ENCODE data around the gene TRIM28. TPM values are rescaled to one million over a fixed set of nuclear protein-coding genes. Genes with fewer than 3 reads are reported as not detected.
A peak's percentile ranks its signal among the peaks of the same experiment; 100 is the strongest.

TRIM28 gene
- polyA plus RNA-seq, 3 donors: 16.2 to 234 (median 35.0) TPM

- H3K36me3 ChIP-seq (replicated peaks in 1 of 2; ENCODE audit: control insufficient read depth in 1 of 2, insufficient read depth in 2 of 2, low read length in 2 of 2): peaks cover 5 to 8% of the 10 kb centered on the region in 2 donors
- Mint-ChIP-seq H3K36me3 (peaks cover 17 to 19% of the 10 kb centered on the region in 2 donors), H3K9me3 (peaks cover 0 to 17% (median 8%) of the 10 kb centered on the region in 7 donors), H3K27ac (no peak overlapping the region), H3K4me3 (peak overlapping the region; percentile 16 to 84), H3K4me1 (peaks cover 53% of the 10 kb centered on the region), H3K27me3 (ENCODE audit: low read depth in 3 of 3) (peaks cover 39 to 45% (median 39%) of the 10 kb centered on the region in 3 donors)
- no peak for TF ChIP-seq CTCF (IDR thresholded peaks at IDR 0.05)
- H3K9me3 ChIP-seq (replicated peaks in 1 of 2; ENCODE audit: control insufficient read depth in 1 of 2, insufficient read depth in 1 of 2, low read length in 2 of 2): peaks cover 0 to 13% of the 10 kb centered on the region in 2 donors
- intact Hi-C loops (cut with micrococcal nuclease): loop anchor here in 1 of 2 donors (1.0 kb wide), 1 partner anchor 10 kb away; no protein-coding TSS in a partner anchor
- H3K4me1 ChIP-seq (ENCODE audit: control insufficient read depth in 1 of 2, insufficient read depth in 2 of 2, low read length in 2 of 2): peaks cover 49 to 53% of the 10 kb centered on the region in 2 donors
- H3K4me2 ChIP-seq (replicated peaks; ENCODE audit: extremely low read depth, low read length, poor library complexity, severe bottlenecking): no peak overlapping the region
- peak in 1 of 3 donors; percentile 5 for DNase-seq
- 77% methylated on average over 11 of the region's 16 CpGs for WGBS (ENCODE audit: insufficient coverage)
- no peak overlapping the region for H3K9ac ChIP-seq (ENCODE audit: insufficient read depth, low read length, poor library complexity, severe bottlenecking)
- peaks cover 15% of the 10 kb centered on the region for H3K79me2 ChIP-seq (ENCODE audit: insufficient read depth, low read length)
- no peak overlapping the region for H2AFZ ChIP-seq (ENCODE audit: insufficient read depth, low read depth, low read length, poor library complexity, severe bottlenecking)
- H4K20me1 ChIP-seq (ENCODE audit: insufficient read depth, low read length): peaks cover 14% of the 10 kb centered on the region
- peaks cover 23 to 39% of the 10 kb centered on the region in 2 donors for H3K27me3 ChIP-seq (ENCODE audit: control insufficient read depth in 2 of 2, insufficient read depth in 2 of 2, low read length in 2 of 2)
- no peak overlapping the region for H3K27ac ChIP-seq (ENCODE audit: low read depth in 1 of 2, low read length in 2 of 2)
- no peak overlapping the region for H3K4me3 ChIP-seq (replicated peaks in 1 of 3; ENCODE audit: low read depth in 2 of 3, low read length in 3 of 3)
Measured at GRCh38 chr19:58561373-58562121, 17.7 kb downstream of the TRIM28 start.

GRCh38 chr19:58562122-58563033, 18.5 kb downstream of the TRIM28 start:
- intact Hi-C loops (cut with micrococcal nuclease): no loop called here
- Histone ChIP-seq H3K79me2 (ENCODE audit: insufficient read depth, low read length) (peaks cover 7% of the 10 kb centered on the region), H4K20me1 (ENCODE audit: insufficient read depth, low read length) (peaks cover 14% of the 10 kb centered on the region), H3K9ac (ENCODE audit: insufficient read depth, low read length, poor library complexity, severe bottlenecking) (no peak overlapping the region), H3K4me2 (replicated peaks; ENCODE audit: extremely low read depth, low read length, poor library complexity, severe bottlenecking) (peak overlapping the region; percentile 13), H3K27me3 (ENCODE audit: control insufficient read depth in 2 of 2, insufficient read depth in 2 of 2, low read length in 2 of 2) (peaks cover 23 to 39% of the 10 kb centered on the region in 2 donors), H3K9me3 (replicated peaks in 1 of 2; ENCODE audit: control insufficient read depth in 1 of 2, insufficient read depth in 1 of 2, low read length in 2 of 2) (peaks cover 0 to 13% of the 10 kb centered on the region in 2 donors), H3K36me3 (replicated peaks in 1 of 2; ENCODE audit: control insufficient read depth in 1 of 2, insufficient read depth in 2 of 2, low read length in 2 of 2) (peaks cover 5 to 6% of the 10 kb centered on the region in 2 donors), H3K4me1 (ENCODE audit: control insufficient read depth in 1 of 2, insufficient read depth in 2 of 2, low read length in 2 of 2) (peaks cover 41 to 44% of the 10 kb centered on the region in 2 donors), H3K4me3 (replicated peaks in 1 of 3; ENCODE audit: low read depth in 2 of 3, low read length in 3 of 3) (peak overlapping the region in 1 of 3 experiments; percentile 28), H2AFZ (ENCODE audit: insufficient read depth, low read depth, low read length, poor library complexity, severe bottlenecking) (no peak overlapping the region), H3K27ac (ENCODE audit: low read depth in 1 of 2, low read length in 2 of 2) (no peak overlapping the region)
- H3K36me3 Mint-ChIP-seq: peaks cover 13 to 17% of the 10 kb centered on the region in 2 donors
- 14% methylated on average over 107 of the region's 107 CpGs for WGBS (ENCODE audit: insufficient coverage)
- H3K4me3 Mint-ChIP-seq: peak overlapping the region; percentile 53 to 84
- H3K9me3 Mint-ChIP-seq: peaks cover 0 to 17% (median 8%) of the 10 kb centered on the region in 7 donors
- peaks cover 45% of the 10 kb centered on the region for H3K4me1 Mint-ChIP-seq
- peak overlapping the region in 1 of 7 donors; percentile 19 for H3K27ac Mint-ChIP-seq
- TF ChIP-seq CTCF (IDR thresholded peaks at IDR 0.05): no peak
- H3K27me3 Mint-ChIP-seq (ENCODE audit: low read depth in 3 of 3): peaks cover 39 to 45% (median 39%) of the 10 kb centered on the region in 3 donors
- DNase-seq: peak in 1 of 3 donors; percentile 32
